ENCODE data around the gene ME3.
A peak's percentile ranks its signal among the peaks of the same experiment; 100 is the strongest.

ME3 gene

GRCh38 chr11:86672007-86672621, at the start of gene ME3:
Gene ME3 (minus strand): TSS chr11:86672616.
- peak; percentile 57 for DNase-seq

GRCh38 chr11:86722006-86722405, 49.6 kb upstream of the ME3 start:
- DNase-seq = no peak

GRCh38 chr11:86720546-86720945, 48.1 kb upstream of the ME3 start:
- no peak for DNase-seq

GRCh38 chr11:86719781-86720463, 47.5 kb upstream of the ME3 start:
- no peak for DNase-seq

- DNase-seq = no peak
Measured at GRCh38 chr11:86718999-86719398, 46.6 kb upstream of the ME3 start.

- DNase-seq = no peak
Measured at GRCh38 chr11:86718521-86718920, 46.1 kb upstream of the ME3 start.

GRCh38 chr11:86717817-86718501, 45.5 kb upstream of the ME3 start:
- DNase-seq = no peak

GRCh38 chr11:86715611-86716010, 43.2 kb upstream of the ME3 start:
- no peak for DNase-seq

GRCh38 chr11:86713552-86713951, 41.1 kb upstream of the ME3 start:
- no peak for DNase-seq

GRCh38 chr11:86710936-86711335, 38.5 kb upstream of the ME3 start:
- no peak for DNase-seq

- DNase-seq = no peak
Measured at GRCh38 chr11:86708669-86709068, 36.3 kb upstream of the ME3 start.

GRCh38 chr11:86706338-86707131, 34.1 kb upstream of the ME3 start:
- DNase-seq = no peak

- no peak for DNase-seq
Measured at GRCh38 chr11:86704710-86705109, 32.3 kb upstream of the ME3 start.

- DNase-seq = no peak
Measured at GRCh38 chr11:86703987-86704386, 31.6 kb upstream of the ME3 start.

- no peak for DNase-seq
Measured at GRCh38 chr11:86702220-86702983, 30.0 kb upstream of the ME3 start.

GRCh38 chr11:86699040-86699791, 26.8 kb upstream of the ME3 start:
- DNase-seq = no peak

GRCh38 chr11:86698639-86699038, 26.2 kb upstream of the ME3 start:
- DNase-seq = no peak

- DNase-seq = no peak
Measured at GRCh38 chr11:86696451-86696850, 24.0 kb upstream of the ME3 start.

GRCh38 chr11:86696004-86696403, 23.6 kb upstream of the ME3 start:
- no peak for DNase-seq

- no peak for DNase-seq
Measured at GRCh38 chr11:86695373-86695772, 23.0 kb upstream of the ME3 start.

- DNase-seq = no peak
Measured at GRCh38 chr11:86693518-86693917, 21.1 kb upstream of the ME3 start.

- no peak for DNase-seq
Measured at GRCh38 chr11:86692746-86693145, 20.3 kb upstream of the ME3 start.
